GM12892 (cell line): Measurements from ENCODE around the gene GPR55.

Experiments used
- DNase-seq: peaks from one replicate; pipeline ENCODE4 v3.0.0; 2011; ENCODE audit not compliant: insufficient read length
- FAIRE-seq: peaks from 2 replicates; lab custom pipeline; 2011; peaks lifted over from hg19 to GRCh38; lab: Jason Lieb, UNC
- POLR2A ChIP-seq: IDR thresholded peaks from 2 replicates; pipeline ENCODE4 v1.6.1; 2011; ENCODE audit warnings: low read depth, low read length, control low read depth
- POLR2AphosphoS5 ChIP-seq: IDR thresholded peaks from 2 replicates; pipeline ENCODE4 v1.6.1; 2011; ENCODE audit warnings: low read depth, low read length, control low read depth
- TAF1 ChIP-seq: IDR thresholded peaks from 2 replicates; pipeline ENCODE4 v1.6.1; 2011; ENCODE audit warnings: low read depth, mild to moderate bottlenecking, control low read depth, low read length, borderline replicate concordance

GPR55 gene

DNA sequence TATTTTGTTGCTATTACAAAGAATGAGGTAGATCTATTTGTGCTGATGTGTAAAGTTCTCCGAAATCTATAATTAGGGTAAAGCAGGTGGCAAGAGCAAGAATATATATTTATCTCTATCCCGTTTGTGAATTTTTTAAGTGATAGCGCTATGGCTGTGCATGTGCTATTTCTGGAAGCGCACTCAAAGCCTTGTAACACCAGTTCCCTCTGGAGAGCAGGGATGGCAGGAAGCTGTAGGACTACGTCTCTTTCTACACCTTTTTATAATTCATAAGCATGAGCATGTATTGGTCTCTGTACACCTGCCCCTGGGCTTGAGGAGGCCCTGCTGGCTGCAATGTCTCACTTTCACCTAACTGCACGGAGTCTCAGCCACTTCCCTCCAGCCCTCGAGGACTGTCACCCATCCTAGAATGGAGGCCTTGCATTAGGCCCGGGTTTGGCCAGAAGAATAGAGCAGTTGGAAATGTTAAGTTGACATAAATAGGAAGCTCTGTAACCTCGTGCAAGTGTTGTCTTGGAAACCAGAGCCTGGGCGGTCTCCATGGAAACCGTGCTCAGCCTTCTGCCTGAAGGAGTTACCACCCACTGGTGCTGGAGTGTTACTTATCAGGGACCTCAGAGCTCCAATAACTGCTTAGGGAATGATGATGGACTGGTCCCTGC lies 39.4 kb downstream of the GPR55 start:
- FAIRE-seq (peak; percentile 58), DNase-seq (no peak)
- TF ChIP-seq TAF1 (no peak), POLR2A (no peak), POLR2AphosphoS5 (no peak)

DNA sequence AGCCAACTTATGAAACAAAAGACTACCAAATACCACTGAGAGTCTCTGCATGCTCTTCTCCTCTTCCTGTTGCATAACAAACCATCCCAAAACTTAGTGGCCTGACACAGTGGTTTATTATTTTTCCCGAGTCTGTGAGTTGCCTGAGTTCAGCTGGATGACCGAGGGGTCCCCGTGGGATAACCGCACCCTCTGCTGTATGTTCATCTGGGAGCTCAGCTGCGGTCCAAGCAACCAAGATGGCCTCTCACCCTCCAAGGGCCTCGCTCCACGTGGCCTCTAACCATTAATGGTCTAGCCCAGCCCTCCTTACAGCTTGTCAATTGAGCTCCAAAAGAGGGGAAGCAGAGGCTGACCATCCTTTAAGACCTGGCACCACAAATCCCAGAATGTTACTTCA lies 43.2 kb downstream of the GPR55 start:
- TF ChIP-seq POLR2AphosphoS5 (no peak), TAF1 (no peak), POLR2A (no peak)
- no peak for FAIRE-seq
- no peak for DNase-seq

DNA sequence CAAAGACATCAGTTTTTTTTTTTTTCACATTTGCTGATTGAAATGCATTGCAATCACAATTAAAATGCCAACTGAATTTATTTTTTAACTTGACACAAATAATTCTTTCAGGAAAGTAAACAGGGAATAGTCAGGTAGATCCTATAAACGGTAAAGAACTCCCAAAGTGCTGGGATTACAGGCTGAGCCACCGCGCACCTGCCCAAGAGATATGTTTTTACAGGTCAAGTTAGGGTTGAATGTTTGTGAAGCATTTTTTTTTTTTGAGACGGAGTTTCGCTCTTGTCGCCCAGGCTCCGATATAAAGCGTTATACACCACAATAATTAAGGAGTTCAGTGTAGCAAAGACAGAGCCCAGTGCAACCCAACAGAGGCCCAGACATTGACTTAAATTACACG lies 45.2 kb downstream of the GPR55 start:
- FAIRE-seq (no peak), DNase-seq (no peak)
- TF ChIP-seq TAF1 (no peak), POLR2AphosphoS5 (no peak), POLR2A (no peak)

DNA sequence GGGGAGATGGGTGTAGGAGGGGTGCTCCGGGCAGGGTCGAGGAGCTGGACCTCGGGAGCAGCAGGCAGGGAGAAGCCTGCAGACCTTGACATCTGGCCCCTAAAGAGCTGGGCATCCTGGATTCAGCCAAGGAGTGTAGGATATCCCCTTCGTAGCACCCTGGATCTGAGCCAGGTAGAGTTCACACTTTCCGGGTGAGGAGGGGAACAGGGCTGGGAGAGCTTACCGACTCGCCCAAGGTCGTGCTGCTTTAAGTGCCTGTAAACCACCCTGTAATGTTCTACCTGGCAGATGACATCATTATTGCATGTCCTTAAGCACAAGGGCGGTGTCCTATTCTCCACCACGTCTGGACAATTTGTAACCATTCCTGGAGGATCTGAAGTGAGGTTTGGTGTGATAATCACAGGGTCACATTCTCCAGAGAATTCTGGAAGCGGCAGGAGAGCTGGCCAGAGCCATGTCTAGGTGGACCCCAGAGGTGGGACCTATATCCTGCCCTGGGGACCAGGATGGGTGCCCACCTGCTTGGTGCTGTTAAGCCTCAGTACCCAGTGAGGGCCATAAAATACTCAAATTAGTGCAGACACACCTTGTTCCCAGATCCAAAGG lies 45.7 kb downstream of the GPR55 start:
- DNase-seq (no peak), FAIRE-seq (peak; percentile 17)

DNA sequence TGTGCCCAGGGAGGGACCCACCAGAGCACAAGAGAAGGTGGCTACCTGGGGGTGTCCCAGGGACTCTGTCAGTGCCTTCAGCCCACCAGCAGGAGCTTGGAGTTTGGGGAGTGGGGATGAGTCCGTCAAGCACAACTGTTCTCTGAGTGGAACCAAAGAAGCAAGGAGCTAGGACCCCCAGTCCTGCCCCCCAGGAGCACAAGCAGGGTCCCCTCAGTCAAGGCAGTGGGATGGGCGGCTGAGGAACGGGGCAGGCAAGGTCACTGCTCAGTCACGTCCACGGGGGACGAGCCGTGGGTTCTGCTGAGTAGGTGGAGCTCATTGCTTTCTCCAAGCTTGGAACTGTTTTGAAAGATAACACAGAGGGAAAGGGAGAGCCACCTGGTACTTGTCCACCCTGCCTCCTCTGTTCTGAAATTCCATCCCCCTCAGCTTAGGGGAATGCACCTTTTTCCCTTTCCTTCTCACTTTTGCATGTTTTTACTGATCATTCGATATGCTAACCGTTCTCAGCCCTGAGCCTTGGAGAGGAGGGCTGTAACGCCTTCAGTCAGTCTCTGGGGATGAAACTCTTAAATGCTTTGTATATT lies 46.3 kb downstream of the GPR55 start:
- no peak for TF ChIP-seq TAF1
- TF ChIP-seq POLR2A, result no peak
- no peak for TF ChIP-seq POLR2AphosphoS5
- FAIRE-seq (peak; percentile 5), DNase-seq (no peak)

More for the DNA sequence above, 45.7 kb downstream of the GPR55 start:
- TF ChIP-seq POLR2AphosphoS5 (no peak), TAF1 (no peak), POLR2A (no peak)

DNA sequence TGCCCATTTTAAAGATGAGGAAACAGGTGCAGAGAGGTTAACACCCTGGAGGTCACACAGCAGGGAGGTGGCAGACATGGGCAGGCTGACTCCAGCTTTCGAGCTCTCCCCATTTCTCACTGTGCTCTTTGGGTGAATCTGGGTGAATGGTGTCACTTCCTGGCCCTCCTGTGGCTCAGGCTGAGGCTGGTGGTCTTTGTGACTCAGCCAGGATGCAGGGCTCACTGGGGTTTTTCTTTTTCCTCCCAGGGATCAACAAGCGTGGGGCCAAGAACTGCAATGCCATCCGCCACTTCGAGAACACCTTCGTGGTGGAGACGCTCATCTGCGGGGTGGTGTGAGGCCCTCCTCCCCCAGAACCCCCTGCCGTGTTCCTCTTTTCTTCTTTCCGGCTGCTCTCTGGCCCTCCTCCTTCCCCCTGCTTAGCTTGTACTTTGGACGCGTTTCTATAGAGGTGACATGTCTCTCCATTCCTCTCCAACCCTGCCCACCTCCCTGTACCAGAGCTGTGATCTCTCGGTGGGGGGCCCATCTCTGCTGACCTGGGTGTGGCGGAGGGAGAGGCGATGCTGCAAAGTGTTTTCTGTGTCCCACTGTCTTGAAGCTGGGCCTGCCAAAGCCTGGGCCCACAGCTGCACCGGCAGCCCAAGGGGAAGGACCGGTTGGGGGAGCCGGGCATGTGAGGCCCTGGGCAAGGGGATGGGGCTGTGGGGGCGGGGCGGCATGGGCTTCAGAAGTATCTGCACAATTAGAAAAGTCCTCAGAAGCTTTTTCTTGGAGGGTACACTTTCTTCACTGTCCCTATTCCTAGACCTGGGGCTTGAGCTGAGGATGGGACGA lies 47.1 kb downstream of the GPR55 start:
- no peak for FAIRE-seq
- no peak for DNase-seq
- TF ChIP-seq POLR2A (no peak), POLR2AphosphoS5 (no peak), TAF1 (no peak)

DNA sequence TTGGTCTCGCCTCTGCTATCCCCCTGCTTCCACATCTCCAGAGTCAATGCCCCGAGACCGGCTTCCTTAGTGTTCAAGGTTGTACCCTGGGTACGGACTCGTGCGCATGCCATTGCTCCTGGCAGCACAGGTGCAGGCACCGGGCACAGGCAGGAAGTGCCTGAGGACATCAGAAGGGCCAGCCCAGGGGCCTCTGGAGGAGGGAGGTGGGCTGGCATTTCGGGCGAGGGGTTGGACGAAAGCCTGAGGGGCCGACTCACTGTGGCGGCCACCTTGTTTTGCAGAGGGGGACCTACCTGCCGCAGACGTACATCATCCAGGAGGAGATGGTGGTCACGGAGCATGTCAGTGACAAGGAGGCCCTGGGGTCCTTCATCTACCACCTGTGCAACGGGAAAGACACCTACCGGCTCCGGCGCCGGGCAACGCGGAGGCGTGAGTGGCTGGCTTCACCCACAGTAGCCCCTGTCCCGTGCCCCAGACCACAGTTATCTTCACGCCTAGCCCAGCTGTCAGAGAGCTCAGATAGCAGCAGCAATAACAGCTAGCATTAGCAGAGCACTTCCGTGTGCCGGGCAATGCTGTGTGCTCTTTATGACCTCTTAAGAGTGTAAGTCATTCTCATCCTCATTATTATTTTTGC lies 47.8 kb downstream of the GPR55 start:
- no peak for DNase-seq
- no peak for FAIRE-seq
- no peak for TF ChIP-seq POLR2AphosphoS5
- no peak for TF ChIP-seq POLR2A
- no peak for TF ChIP-seq TAF1

DNA sequence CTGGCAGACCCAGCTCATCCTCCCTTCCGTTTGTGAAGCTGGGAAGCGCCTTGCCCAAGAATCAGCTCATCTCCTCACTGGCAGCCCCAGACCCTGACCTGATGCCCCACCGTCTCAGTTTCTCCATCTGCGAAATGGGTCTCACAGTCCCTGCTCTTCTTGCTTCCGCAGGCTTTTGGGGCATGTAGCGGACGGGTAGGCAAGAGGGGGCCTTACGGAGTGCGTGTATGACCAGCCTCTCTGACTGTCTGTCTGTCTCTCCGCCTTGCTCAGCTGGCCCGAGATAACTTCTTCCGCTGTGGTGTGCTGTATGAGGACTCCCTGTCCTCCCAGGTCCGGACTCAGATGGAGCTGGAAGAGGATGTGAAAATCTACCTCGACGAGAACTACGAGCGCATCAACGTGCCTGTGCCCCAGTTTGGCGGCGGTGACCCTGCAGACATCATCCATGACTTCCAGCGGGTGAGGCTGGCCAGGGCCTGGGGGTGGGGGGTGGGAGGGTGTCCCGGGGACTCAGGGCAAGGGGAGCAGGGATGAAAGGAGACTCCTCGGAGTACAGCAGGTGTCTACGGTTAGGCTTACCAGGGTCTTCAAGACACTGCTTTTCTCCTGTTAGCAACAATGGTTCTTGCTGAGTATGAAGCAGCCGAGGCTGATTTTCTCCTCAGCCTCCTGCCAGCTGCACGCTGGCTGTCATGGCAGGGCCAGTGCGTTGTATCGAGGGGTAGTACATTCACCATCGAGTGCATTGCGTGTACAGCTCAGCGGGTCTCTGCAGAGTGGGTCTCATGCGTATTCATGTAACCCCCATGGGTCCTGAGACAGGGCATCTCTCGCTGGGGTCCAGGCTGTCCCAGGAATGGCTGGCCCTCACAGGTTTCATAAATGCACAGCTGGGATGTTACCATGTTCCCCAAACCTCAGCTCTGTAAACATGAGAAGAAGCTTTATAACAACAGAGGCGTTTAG lies 49.4 kb downstream of the GPR55 start:
- FAIRE-seq (no peak), DNase-seq (no peak)
- TF ChIP-seq POLR2AphosphoS5, result no peak
- no peak for TF ChIP-seq TAF1
- TF ChIP-seq POLR2A, result no peak

DNA sequence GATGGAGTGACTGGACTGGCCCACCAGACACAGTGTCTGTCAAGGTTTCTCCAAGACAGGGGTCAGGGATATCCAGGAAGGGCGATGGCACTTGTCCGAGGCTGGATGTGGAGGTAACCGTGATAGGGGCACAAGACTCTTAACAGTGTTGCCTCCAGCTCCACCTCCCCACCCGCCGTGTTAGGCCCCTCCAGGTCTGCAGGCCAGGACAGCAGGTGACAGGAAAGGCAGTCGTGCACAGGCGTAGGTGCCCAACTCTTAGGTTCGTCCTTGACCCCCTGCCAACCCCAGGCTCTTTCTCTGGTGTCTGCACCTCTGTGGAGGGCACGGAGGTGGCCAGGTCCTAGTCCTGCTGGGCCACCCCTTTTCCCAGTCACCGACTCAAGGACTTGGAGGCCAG lies 50.2 kb downstream of the GPR55 start:
- TF ChIP-seq POLR2AphosphoS5, result no peak
- TF ChIP-seq POLR2A, result no peak
- no peak for TF ChIP-seq TAF1
- FAIRE-seq (no peak), DNase-seq (no peak)

DNA sequence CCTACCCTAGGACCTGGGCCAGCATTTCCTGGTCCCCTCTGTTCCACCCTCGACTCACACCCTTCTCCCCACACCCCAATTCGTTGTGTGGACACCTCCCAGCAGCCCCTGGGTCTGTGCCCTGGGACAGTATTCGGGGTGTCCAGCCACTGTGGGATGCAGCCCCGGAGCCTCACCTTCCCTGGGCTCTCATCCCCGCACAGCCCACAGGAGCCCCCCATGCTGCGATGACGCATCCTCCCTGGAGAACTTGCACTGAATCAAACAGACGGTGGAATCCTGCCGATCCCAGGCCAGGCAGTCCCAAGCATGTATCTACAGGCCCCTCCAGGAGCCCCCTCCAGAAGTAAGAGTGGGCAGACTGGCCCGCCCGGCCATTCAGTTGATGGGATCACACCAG lies 50.6 kb downstream of the GPR55 start:
- TF ChIP-seq TAF1, result no peak
- no peak for TF ChIP-seq POLR2AphosphoS5
- TF ChIP-seq POLR2A, result no peak
- FAIRE-seq (peak; percentile 14), DNase-seq (no peak)
